Body of pancreas (tissue), 4 donors: ENCODE results near the gene PLPPR3. TPM values are rescaled to one million over a fixed set of nuclear protein-coding genes. Genes with fewer than 3 reads are reported as not detected.

Experiments
- ATAC-seq: fragments of 150-250 bp; one replicate; pipeline ENCODE4 v1.9.1; 2016
- DNase-seq, 4 donors: peaks; one replicate each; pipeline ENCODE4 v3.0.0-alpha.2; 2019
- H3K27ac ChIP-seq, 4 donors: fragments of 200-600 bp; sonication (generic); 1 replicate in 3 of 4; 2 replicates in 1 of 4; pipeline versions ENCODE4 v1.5.1 to v1.6.1; 2016 to 2019; ENCODE audit warnings: mild to moderate bottlenecking in 1 of 4, mixed read lengths in 1 of 4, moderate library complexity in 1 of 4
- H3K27me3 ChIP-seq, 2 donors: fragments of 200-600 bp; sonication (generic); one replicate each; pipeline ENCODE4 v1.6.0; 2016; ENCODE audit warnings: mild to moderate bottlenecking in 1 of 2
- H3K36me3 ChIP-seq, 2 donors: fragments of 200-600 bp; sonication (generic); replicated peaks in 1 of 2; 2 replicates each; pipeline ENCODE4 v1.5.1; 2016; ENCODE audit warnings: low read depth in 2 of 2; ENCODE audit not compliant: insufficient read depth in 1 of 2
- H3K4me1 ChIP-seq: fragments of 200-600 bp; sonication (generic); one replicate; pipeline ENCODE4 v1.6.0; 2016
- H3K4me3 ChIP-seq, 2 donors: fragments of 200-600 bp; sonication (generic); 1 replicate in 1 of 2; 2 replicates in 1 of 2; pipeline ENCODE4 v1.5.1; 2016 to 2019
- H3K9me3 ChIP-seq, 3 donors: fragments of 200-600 bp; sonication (generic); 1 replicate in 2 of 3; 2 replicates in 1 of 3; pipeline ENCODE4 v1.5.1; 2016
- CTCF ChIP-seq, 7 experiments: fragments of 450-650 bp in 4 of 7; fragments of 200-600 bp in 3 of 7; sonication (generic) in 3 of 7; IDR thresholded peaks; one replicate each; pipeline ENCODE4 v1.5.1; 2016 to 2019; ENCODE audit warnings: antibody characterized with exemption in 7 of 7
- POLR2A ChIP-seq, 3 donors: fragments of 450-650 bp; IDR thresholded peaks; one replicate each; pipeline ENCODE4 v1.6.1; 2016; ENCODE audit warnings: antibody characterized with exemption in 3 of 3, mild to moderate bottlenecking in 2 of 3
- WGBS, 2 donors: methylation state at CpG; one replicate each; pipeline ENCODE4 v1.1.5; 2017; 5-methylcytosine and 5-hydroxymethylcytosine counted together
- intact Hi-C: fragments of 100-400 bp; cut with DNase I; formaldehyde crosslinking; loops from one replicate; pipeline ENCODE4 v1.15.1; 2023
- total RNA-seq, 2 donors: library from RNA; depleted of rRNA; stranded (reverse); fragments of >200 nt; gene quantifications; one replicate each; pipeline ENCODE4 v1.1.0, GENCODE V29; 2016

PLPPR3 gene
- total RNA-seq, 2 donors from 2014 or later: not detected

- DNase-seq: no peak
- ATAC-seq: no peak
Measured at GRCh38 chr19:814152-815078, 7.3 kb downstream of the PLPPR3 start.

GRCh38 chr19:813219-814151, 8.3 kb downstream of the PLPPR3 start:
- TF ChIP-seq CTCF (IDR thresholded peaks at IDR 0.05) (no peak), POLR2A (IDR thresholded peaks at IDR 0.05) (no peak)
- H3K4me3 ChIP-seq: no peak overlapping the region
- no peaks in the 10 kb centered on the region for H3K27me3 ChIP-seq
- DNase-seq: no peak
- H3K36me3 ChIP-seq: peaks cover 11 to 24% of the 10 kb centered on the region in 2 donors
- H3K27ac ChIP-seq: no peak overlapping the region
- no peak for ATAC-seq
- intact Hi-C loops: no loop called here
- 93 to 97% methylated on average over 23 to 50 of the region's 87 CpGs for WGBS, 2 donors
- no peaks in the 10 kb centered on the region for H3K9me3 ChIP-seq
- H3K4me1 ChIP-seq: no peaks in the 10 kb centered on the region

More at GRCh38 chr19:814152-815078, 7.3 kb downstream of the PLPPR3 start:
- H3K4me1 ChIP-seq: no peaks in the 10 kb centered on the region
- no peak overlapping the region for H3K4me3 ChIP-seq
- H3K36me3 ChIP-seq: peaks cover 10 to 17% of the 10 kb centered on the region in 2 donors
- H3K27me3 ChIP-seq: no peaks in the 10 kb centered on the region
- no peak overlapping the region for H3K27ac ChIP-seq
- WGBS, 2 donors: 87 to 91% methylated on average over 46 to 47 of the region's 49 CpGs
- H3K9me3 ChIP-seq: no peaks in the 10 kb centered on the region
- intact Hi-C loops: no loop called here
- TF ChIP-seq CTCF (IDR thresholded peaks at IDR 0.05): no peak
- TF ChIP-seq POLR2A (IDR thresholded peaks at IDR 0.05): no peak

GRCh38 chr19:812747-813218, 9.0 kb downstream of the PLPPR3 start:
- ATAC-seq (no peak), DNase-seq (no peak)
- H3K9me3 ChIP-seq: no peaks in the 10 kb centered on the region
- H3K36me3 ChIP-seq: peaks cover 18 to 29% of the 10 kb centered on the region in 2 donors
- no peak for TF ChIP-seq POLR2A (IDR thresholded peaks at IDR 0.05)
- no peak for TF ChIP-seq CTCF (IDR thresholded peaks at IDR 0.05)
- intact Hi-C loops: no loop called here
- H3K27ac ChIP-seq: no peak overlapping the region
- H3K27me3 ChIP-seq: no peaks in the 10 kb centered on the region
- 87 to 100% methylated on average over 1 to 9 of the region's 72 CpGs for WGBS, 2 donors
- H3K4me3 ChIP-seq: no peak overlapping the region
- H3K4me1 ChIP-seq: no peaks in the 10 kb centered on the region

- TF ChIP-seq CTCF (IDR thresholded peaks at IDR 0.05): no peak
- no peak for TF ChIP-seq POLR2A (IDR thresholded peaks at IDR 0.05)
- WGBS, 2 donors: 92% methylated on average over 31 to 61 of the region's 80 CpGs
- Histone ChIP-seq H3K9me3 (no peaks in the 10 kb centered on the region), H3K4me1 (no peaks in the 10 kb centered on the region), H3K27ac (no peak overlapping the region), H3K36me3 (peaks cover 24 to 34% of the 10 kb centered on the region in 2 donors), H3K4me3 (no peak overlapping the region), H3K27me3 (no peaks in the 10 kb centered on the region)
- DNase-seq (no peak), ATAC-seq (no peak)
- intact Hi-C loops: no loop called here
Measured at GRCh38 chr19:812049-812746, 9.6 kb downstream of the PLPPR3 start.
